K562 (cell line): ENCODE results near the gene TNIP1. TPM values are rescaled to one million over a fixed set of nuclear protein-coding genes. Genes with fewer than 3 reads are reported as not detected.
A peak's percentile ranks its signal among the peaks of the same experiment; 100 is the strongest.

Experiments
- ARID2 ChIP-seq: fragments of 450-650 bp; IDR thresholded peaks from 2 replicates; pipeline ENCODE4 v1.6.1; 2017; ENCODE audit warnings: antibody characterized with exemption, mild to moderate bottlenecking
- CCAR2 ChIP-seq: fragments of 200-400 bp; formaldehyde crosslinking; IDR thresholded peaks from 2 replicates; pipeline ENCODE4 v1.6.1; 2017; ENCODE audit warnings: mild to moderate bottlenecking, low read depth, low read length
- CREB1 ChIP-seq, 2 experiments: sonication (generic) in 1 of 2; formaldehyde crosslinking in 1 of 2; IDR thresholded peaks; 2 replicates each; pipeline versions ENCODE4 v1.6.1 to v1.8.0; 2012 to 2022; ENCODE audit warnings: inconsistent platforms in 1 of 2, mild to moderate bottlenecking in 1 of 2, missing genetic modification reagents in 1 of 2, moderate library complexity in 1 of 2
- CREB3L1 ChIP-seq: fragments of 450-650 bp; IDR thresholded peaks from 2 replicates; pipeline ENCODE4 v1.6.1; 2014; ENCODE audit warnings: low read depth, mild to moderate bottlenecking, moderate library complexity, borderline replicate concordance
- DLX4 ChIP-seq: fragments of 250-450 bp; sonication (Bioruptor Pico); IDR thresholded peaks from 2 replicates; pipeline ENCODE4 v1.6.1; 2021; ENCODE audit warnings: mild to moderate bottlenecking
- E2F3 ChIP-seq: fragments of 250-450 bp; sonication (Bioruptor Pico); IDR thresholded peaks from 2 replicates; pipeline ENCODE4 v1.4.0; 2020; ENCODE audit warnings: mild to moderate bottlenecking
- FOS ChIP-seq: IDR thresholded peaks from 3 replicates; pipeline ENCODE4 v1.6.1; 2011; ENCODE audit not compliant: insufficient read length; ENCODE audit errors: extremely low read depth
- GATAD2B ChIP-seq: fragments of 450-650 bp; IDR thresholded peaks from 2 replicates; pipeline ENCODE4 v1.6.1; 2017; ENCODE audit warnings: mild to moderate bottlenecking, borderline replicate concordance
- GTF2E2 ChIP-seq: fragments of 200-800 bp; sonication (Bioruptor generic); IDR thresholded peaks from 2 replicates; pipeline ENCODE4 v1.6.1; 2016; ENCODE audit warnings: missing genetic modification characterization, missing compliant biosample characterization
- HDAC6 ChIP-seq: IDR thresholded peaks from 2 replicates; pipeline ENCODE4 v1.6.1; 2012; ENCODE audit warnings: low read depth, mild to moderate bottlenecking, control low read depth, inconsistent platforms, low read length, moderate library complexity
- ILK ChIP-seq: fragments of 450-650 bp; IDR thresholded peaks from 2 replicates; pipeline ENCODE4 v1.6.1; 2016; ENCODE audit warnings: missing genetic modification characterization, low read depth, mild to moderate bottlenecking, missing compliant biosample characterization, moderate library complexity, borderline replicate concordance
- KDM5B ChIP-seq: fragments of 200-600 bp; sonication (generic); IDR thresholded peaks from 2 replicates; pipeline ENCODE4 v1.6.1; 2012; ENCODE audit warnings: low read depth, mild to moderate bottlenecking, moderate library complexity, low read length, control low read depth, inconsistent platforms; ENCODE audit not compliant: insufficient replicate concordance
- MAFK ChIP-seq: IDR thresholded peaks from 2 replicates; pipeline ENCODE4 v1.6.1; 2011; ENCODE audit warnings: low read length, improper control_type of control experiment
- MED1 ChIP-seq: sonication (generic); formaldehyde crosslinking; IDR thresholded peaks from 2 replicates; pipeline ENCODE4 v1.8.1; 2023; ENCODE audit warnings: missing genetic modification reagents, borderline replicate concordance
- NCOA6 ChIP-seq: fragments of 450-650 bp; IDR thresholded peaks from 2 replicates; pipeline ENCODE4 v1.6.1; 2017; ENCODE audit warnings: mild to moderate bottlenecking
- NFYB ChIP-seq: IDR thresholded peaks from 2 replicates; pipeline ENCODE4 v1.6.1; 2011; ENCODE audit warnings: mild to moderate bottlenecking, moderate library complexity; ENCODE audit not compliant: insufficient read length; ENCODE audit errors: extremely low read depth
- NR2C2 ChIP-seq, 2 experiments: fragments of 200-800 bp in 1 of 2; sonication (Bioruptor generic) in 1 of 2; sonication (generic) in 1 of 2; formaldehyde crosslinking in 1 of 2; IDR thresholded peaks; 2 replicates each; pipeline versions ENCODE4 v1.6.1 to v1.8.0; 2016 to 2022; ENCODE audit warnings: mild to moderate bottlenecking in 1 of 2, missing compliant biosample characterization in 1 of 2, missing genetic modification characterization in 1 of 2, missing genetic modification reagents in 1 of 2
- SIRT6 ChIP-seq: IDR thresholded peaks from one replicate; pipeline ENCODE4 v1.6.1; 2012; ENCODE audit warnings: low read depth, mild to moderate bottlenecking, control low read depth, inconsistent platforms, low read length, moderate library complexity
- SRSF3 ChIP-seq: fragments of 200-400 bp; formaldehyde crosslinking; IDR thresholded peaks from 2 replicates; pipeline ENCODE4 v1.6.1; 2016; ENCODE audit warnings: mild to moderate bottlenecking, low read length, moderate library complexity; ENCODE audit not compliant: insufficient read depth
- TAL1 ChIP-seq: fragments of 450-650 bp; IDR thresholded peaks from 2 replicates; pipeline ENCODE4 v1.6.1; 2016; ENCODE audit warnings: mild to moderate bottlenecking
- TARDBP ChIP-seq: fragments of 450-650 bp; IDR thresholded peaks from 2 replicates; pipeline ENCODE4 v1.6.1; 2016
- TCFL5 ChIP-seq: fragments of 250-450 bp; sonication (Bioruptor Pico); conservative IDR thresholded peaks from 2 replicates; pipeline ENCODE4 v1.6.1; 2021; ENCODE audit warnings: mild to moderate bottlenecking, moderate library complexity, matching md5 sums
- TRIM24 ChIP-seq, 2 experiments: fragments of 450-650 bp; IDR thresholded peaks; 2 replicates each; pipeline ENCODE4 v1.6.1; 2016
- USF1 ChIP-seq: sonication (generic); formaldehyde crosslinking; IDR thresholded peaks from 2 replicates; pipeline ENCODE4 v1.9.0; 2022; ENCODE audit warnings: mild to moderate bottlenecking, missing genetic modification reagents
- ZNF3 ChIP-seq: fragments of 250-450 bp; sonication (Bioruptor Pico); IDR thresholded peaks from 2 replicates; pipeline ENCODE4 v1.5.0; 2021; ENCODE audit warnings: mild to moderate bottlenecking, moderate library complexity
- ZNF324 ChIP-seq: fragments of 250-450 bp; sonication (Bioruptor Pico); IDR thresholded peaks from 2 replicates; pipeline ENCODE4 v1.4.0; 2020; ENCODE audit warnings: mild to moderate bottlenecking
- ZNF347 ChIP-seq: fragments of 450-650 bp; formaldehyde crosslinking; IDR thresholded peaks from 2 replicates; pipeline ENCODE4 v1.4.0; 2020; ENCODE audit warnings: low read depth, mild to moderate bottlenecking, moderate library complexity
- ZNF511 ChIP-seq: sonication (generic); formaldehyde crosslinking; IDR thresholded peaks from 2 replicates; pipeline ENCODE4 v1.8.0; 2022; ENCODE audit warnings: mild to moderate bottlenecking, missing genetic modification reagents
- ZNF707 ChIP-seq: fragments of 250-450 bp; sonication (Bioruptor Pico); conservative IDR thresholded peaks from 2 replicates; pipeline ENCODE4 v1.8.0; 2022; ENCODE audit warnings: inconsistent platforms, mild to moderate bottlenecking, moderate library complexity
- polyA plus RNA-seq, 8 experiments: library from polyadenylated mRNA; depleted of rRNA in 4 of 8; stranded (reverse) in 5 of 8; unstranded in 3 of 8; fragments of >200 nt; fragmentation: Nextera tagmentation in 2 of 8; fragmentation: Illumina TruSeq in 1 of 8; extraction: Ambion mirVana in 2 of 8; extraction: Trizol in 1 of 8; gene quantifications; 2 replicates each; pipeline versions ENCODE4 v1.2.1 to v1.2.3, GENCODE V29; 2011 to 2014; ENCODE audit warnings: inconsistent platforms in 1 of 8, missing spikeins in 1 of 8
- total RNA-seq, 7 experiments: library from RNA; depleted of rRNA in 6 of 7; stranded (reverse); fragments of >200 nt in 6 of 7; fragmentation: Illumina TruSeq in 2 of 7; extraction: Trizol in 2 of 7; gene quantifications; 2 replicates each; pipeline versions ENCODE4 v1.2.1 to v1.2.3, GENCODE V29; 2011 to 2021; ENCODE audit warnings: low replicate concordance in 1 of 7

TNIP1 gene
- total and polyA plus RNA-seq, 9 of the 15 experiments (the other 6 are each of a cell fraction or from before 2014, with no cell fraction given): 0.46 to 41.0 (median 24.6) TPM

GRCh38 chr5:151126199-151126645 lies 45.4 kb upstream of the TNIP1 start (continued):
- TF ChIP-seq GATAD2B (no peak), TCFL5 (CRISPR knock-in tag) (no peak), ARID2 (peak; percentile 69), ZNF707 (CRISPR knock-in tag) (no peak), MAFK (no peak), E2F3 (no peak), TAL1 (peak; percentile 27; the same call in 1 of the 2 replicates), NR2C2 (CRISPR knock-in tag; IDR thresholded peaks at IDR 0.05) (peak; percentile 79), NR2C2 (tag; IDR thresholded peaks at IDR 0.05) (peak; percentile 94), CREB3L1 (no peak; the same call in 1 of the 2 replicates), SRSF3 (no peak), DLX4 (CRISPR knock-in tag) (no peak), TRIM24 (IDR thresholded peaks at IDR 0.05) (peak; percentile 21 to 57; a peak in 1 of 4 replicates), MED1 (no peak), KDM5B (no peak), ZNF511 (CRISPR knock-in tag) (no peak), CREB1 (IDR thresholded peaks at IDR 0.05) (no peak), CREB1 (CRISPR knock-in tag; IDR thresholded peaks at IDR 0.05) (no peak), ZNF324 (CRISPR knock-in tag) (no peak), NFYB (no peak), ILK (tag) (no peak), GTF2E2 (no peak), SIRT6 (no peak), HDAC6 (no peak), FOS (no peak), ZNF3 (CRISPR knock-in tag) (no peak), CCAR2 (no peak), USF1 (CRISPR knock-in tag) (peak; percentile 47), TARDBP (no peak), NCOA6 (no peak), ZNF347 (no peak)
